WTC11 (cell line): ENCODE data around the gene INTS11. TPM values are rescaled to one million over a fixed set of nuclear protein-coding genes. Genes with fewer than 3 reads are reported as not detected.

Source experiments
- ATAC-seq: fragments of 200-7000 bp; cut with Tn5 transposase; 2 replicates; pipeline ENCODE4 v1.10.0; 2021; ENCODE audit warnings: mild to moderate bottlenecking, moderate library complexity
- CTCF ChIA-PET: fragments of 300-600 bp; sonication (Branson Sonifier 250); formaldehyde crosslinking; loops from one replicate; lab custom pipeline; 2021; ENCODE audit warnings: antibody characterized with exemption; lab: Charles Lee
- POLR2A ChIA-PET: fragments of 350-600 bp; sonication (Branson Sonifier 250); formaldehyde crosslinking; loops from one replicate; lab custom pipeline; 2021; ENCODE audit warnings: antibody characterized with exemption; lab: Charles Lee
- DNase-seq: peaks from one replicate; pipeline ENCODE4 v3.0.0; 2021; ENCODE audit warnings: low spot score
- H3K27ac Mint-ChIP-seq: 2 replicates; pipeline ENCODE4 v1.8.0; 2021; ENCODE audit warnings: mixed read lengths
- H3K27me3 Mint-ChIP-seq: 2 replicates; pipeline ENCODE4 v1.8.0; 2021; ENCODE audit warnings: low read depth, mild to moderate bottlenecking, moderate library complexity, mixed read lengths
- H3K36me3 Mint-ChIP-seq: 2 replicates; pipeline ENCODE4 v1.8.0; 2021; ENCODE audit warnings: mixed read lengths
- H3K4me1 Mint-ChIP-seq: 2 replicates; pipeline ENCODE4 v1.8.0; 2022; ENCODE audit warnings: mixed read lengths
- H3K4me3 Mint-ChIP-seq: 2 replicates; pipeline ENCODE4 v1.8.0; 2021; ENCODE audit warnings: mild to moderate bottlenecking, moderate library complexity, mixed read lengths
- H3K9me3 Mint-ChIP-seq: 2 replicates; pipeline ENCODE4 v1.8.0; 2021; ENCODE audit warnings: mixed read lengths
- CREB1 ChIP-seq: sonication (generic); formaldehyde crosslinking; IDR thresholded peaks from 2 replicates; pipeline ENCODE4 v1.8.0; 2023; ENCODE audit warnings: mild to moderate bottlenecking, missing genetic modification reagents
- FOXP1 ChIP-seq: sonication (generic); formaldehyde crosslinking; IDR thresholded peaks from 2 replicates; pipeline ENCODE4 v1.8.0; 2022; ENCODE audit warnings: missing genetic modification reagents, mild to moderate bottlenecking, moderate library complexity, borderline replicate concordance
- FOXP4 ChIP-seq: sonication (generic); formaldehyde crosslinking; IDR thresholded peaks from 2 replicates; pipeline ENCODE4 v1.8.0; 2022; ENCODE audit warnings: mild to moderate bottlenecking, missing genetic modification reagents
- NFE2L1 ChIP-seq: sonication (generic); formaldehyde crosslinking; IDR thresholded peaks from 2 replicates; pipeline ENCODE4 v1.8.1; 2023; ENCODE audit warnings: missing genetic modification reagents
- NR1H2 ChIP-seq: sonication (generic); formaldehyde crosslinking; IDR thresholded peaks from 2 replicates; pipeline ENCODE4 v1.9.0; 2021; ENCODE audit warnings: mild to moderate bottlenecking, moderate library complexity, missing genetic modification reagents
- PRDM15 ChIP-seq: sonication (generic); formaldehyde crosslinking; IDR thresholded peaks from 2 replicates; pipeline ENCODE4 v1.8.0; 2022; ENCODE audit warnings: missing genetic modification reagents
- PREB ChIP-seq: sonication (generic); formaldehyde crosslinking; IDR thresholded peaks from 2 replicates; pipeline ENCODE4 v1.8.1; 2022; ENCODE audit warnings: mild to moderate bottlenecking, missing genetic modification reagents, moderate library complexity, borderline replicate concordance
- RORB ChIP-seq: fragments of 250-450 bp; sonication (Bioruptor Pico); IDR thresholded peaks from 2 replicates; pipeline ENCODE4 v1.9.0; 2021; ENCODE audit warnings: mild to moderate bottlenecking
- TCF7 ChIP-seq: sonication (generic); formaldehyde crosslinking; IDR thresholded peaks from 2 replicates; pipeline ENCODE4 v1.8.0; 2022; ENCODE audit warnings: mild to moderate bottlenecking, low read depth, missing genetic modification reagents, moderate library complexity
- ZBTB21 ChIP-seq: sonication (generic); formaldehyde crosslinking; IDR thresholded peaks from 2 replicates; pipeline ENCODE4 v1.8.1; 2023; ENCODE audit warnings: mild to moderate bottlenecking, missing genetic modification reagents, borderline replicate concordance
- ZNF138 ChIP-seq: sonication (generic); formaldehyde crosslinking; conservative IDR thresholded peaks from 2 replicates; pipeline ENCODE4 v1.8.1; 2022; ENCODE audit warnings: mild to moderate bottlenecking, moderate library complexity, missing genetic modification reagents
- ZNF263 ChIP-seq: sonication (generic); formaldehyde crosslinking; IDR thresholded peaks from 2 replicates; pipeline ENCODE4 v1.8.1; 2022; ENCODE audit warnings: low read depth, mild to moderate bottlenecking, moderate library complexity, missing genetic modification reagents
- ZNF317 ChIP-seq: sonication (generic); formaldehyde crosslinking; IDR thresholded peaks from 2 replicates; pipeline ENCODE4 v1.8.1; 2023; ENCODE audit warnings: low read depth, mild to moderate bottlenecking, moderate library complexity, missing genetic modification reagents, borderline replicate concordance
- ZNF416 ChIP-seq: fragments of 250-450 bp; sonication (Bioruptor Pico); IDR thresholded peaks from 2 replicates; pipeline ENCODE4 v1.9.0; 2021; ENCODE audit warnings: mild to moderate bottlenecking, inconsistent platforms
- ZSCAN18 ChIP-seq: fragments of 250-450 bp; sonication (Bioruptor Pico); IDR thresholded peaks from 2 replicates; pipeline ENCODE4 v2.1.2; 2022; ENCODE audit warnings: mild to moderate bottlenecking, moderate library complexity
- total RNA-seq: library from RNA; stranded (reverse); gene quantifications from 3 replicates; pipeline ENCODE4 v1.2.3, GENCODE V29; 2021

Gene INTS11
- total RNA-seq, 1 experiment from 2014 or later: 170 TPM

GRCh38 chr1:1320666-1321448, 3.6 kb downstream of the INTS11 start:
- H3K27me3 Mint-ChIP-seq: no peaks in the 10 kb centered on the region
- DNase-seq: no peak
- no peak for ATAC-seq
- H3K9me3 Mint-ChIP-seq: no peaks in the 10 kb centered on the region
- ChIA-PET POLR2A (no interaction called here), CTCF (no interaction called here)
- H3K4me1 Mint-ChIP-seq: peaks cover 15% of the 10 kb centered on the region
- H3K36me3 Mint-ChIP-seq: peaks cover 11% of the 10 kb centered on the region
- H3K27ac Mint-ChIP-seq: no peak overlapping the region
- TF ChIP-seq NFE2L1 (CRISPR knock-in tag): no peak
- no peak for TF ChIP-seq PREB (CRISPR knock-in tag)
- TF ChIP-seq FOXP1: no peak
- no peak for TF ChIP-seq TCF7 (CRISPR knock-in tag)
- TF ChIP-seq CREB1 (CRISPR knock-in tag): no peak
- TF ChIP-seq ZSCAN18: no peak
- no peak overlapping the region for H3K4me3 Mint-ChIP-seq

GRCh38 chr1:1319646-1319941, 4.9 kb downstream of the INTS11 start:
- CTCF ChIA-PET: no interaction called here

More at GRCh38 chr1:1319646-1319941, 4.9 kb downstream of the INTS11 start:
- DNase-seq (no peak), ATAC-seq (no peak)
- Mint-ChIP-seq H3K4me1 (peaks cover 25% of the 10 kb centered on the region), H3K27me3 (no peaks in the 10 kb centered on the region), H3K4me3 (no peak overlapping the region), H3K9me3 (no peaks in the 10 kb centered on the region), H3K27ac (peak overlapping the region; percentile 50; the same call in 1 of the 2 replicates), H3K36me3 (peaks cover 11% of the 10 kb centered on the region)
- POLR2A ChIA-PET: interaction anchor here (0.6 to 0.9 kb wide), 2 partner anchors 44 to 80 kb away, joined by 3 to 4 read pairs; no protein-coding TSS in a partner anchor
- TF ChIP-seq ZNF263 (CRISPR knock-in tag): no peak
- TF ChIP-seq PRDM15: no peak
- TF ChIP-seq TCF7 (CRISPR knock-in tag): no peak
- no peak for TF ChIP-seq ZNF138 (CRISPR knock-in tag)
- TF ChIP-seq RORB: no peak
- TF ChIP-seq ZNF416 (CRISPR knock-in tag): no peak
- TF ChIP-seq NR1H2 (CRISPR knock-in tag): no peak
- no peak for TF ChIP-seq FOXP4 (CRISPR knock-in tag)
- no peak for TF ChIP-seq NFE2L1 (CRISPR knock-in tag)
- no peak for TF ChIP-seq ZNF317 (CRISPR knock-in tag)
- no peak for TF ChIP-seq ZBTB21
